Melanocyte of skin (primary cell): Measurements from ENCODE around the gene MT1F. TPM values are rescaled to one million over a fixed set of nuclear protein-coding genes. Genes with fewer than 3 reads are reported as not detected.

Source experiments
- total RNA-seq, 2 donors: library from RNA; depleted of rRNA; stranded (reverse); fragments of >200 nt; gene quantifications; 2 replicates each; pipeline ENCODE4 v1.2.3, GENCODE V29; 2012

The MT1F gene
- 1 to 10 TPM; 5.0 to 6.2 TPM for total RNA-seq

DNA sequence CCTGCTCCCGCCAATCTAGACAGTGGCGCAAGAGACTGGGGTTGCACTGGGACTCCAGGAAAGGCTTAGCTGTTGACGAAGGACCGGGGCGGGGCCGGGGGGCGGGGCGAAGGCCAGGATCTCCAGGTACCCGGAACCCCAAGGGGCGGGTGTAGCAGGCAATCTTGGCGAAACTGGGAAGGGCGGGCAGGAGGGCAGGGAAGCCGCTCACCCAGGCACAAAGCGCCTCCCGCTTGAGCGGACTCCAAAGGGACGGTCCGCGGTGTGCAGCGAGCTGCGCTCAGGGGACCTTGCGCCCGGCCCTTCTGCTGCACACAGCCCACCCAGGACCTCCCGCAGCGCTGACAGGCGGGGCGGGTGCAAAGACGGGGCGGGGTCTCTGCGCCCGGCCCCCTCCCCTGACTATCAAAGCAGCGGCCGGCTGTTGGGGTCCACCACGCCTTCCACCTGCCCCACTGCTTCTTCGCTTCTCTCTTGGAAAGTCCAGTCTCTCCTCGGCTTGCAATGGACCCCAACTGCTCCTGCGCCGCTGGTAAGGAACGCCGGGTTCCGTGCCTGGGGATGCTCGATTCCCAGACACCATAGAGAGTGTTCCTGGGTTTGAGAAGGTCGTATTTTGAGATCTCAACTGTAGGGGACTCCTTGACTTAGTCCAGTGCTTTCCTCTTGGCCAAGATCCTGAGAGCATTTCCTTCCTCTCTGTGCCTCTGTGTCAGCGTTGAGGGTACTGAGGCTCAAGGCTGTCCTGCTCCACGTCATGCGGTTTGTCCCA lies at the start of gene MT1F:
MT1F (plus strand) TSS at position 405 of the 772 bp plus-strand sequence; CDS start at position 505, 100 bp downstream.

DNA sequence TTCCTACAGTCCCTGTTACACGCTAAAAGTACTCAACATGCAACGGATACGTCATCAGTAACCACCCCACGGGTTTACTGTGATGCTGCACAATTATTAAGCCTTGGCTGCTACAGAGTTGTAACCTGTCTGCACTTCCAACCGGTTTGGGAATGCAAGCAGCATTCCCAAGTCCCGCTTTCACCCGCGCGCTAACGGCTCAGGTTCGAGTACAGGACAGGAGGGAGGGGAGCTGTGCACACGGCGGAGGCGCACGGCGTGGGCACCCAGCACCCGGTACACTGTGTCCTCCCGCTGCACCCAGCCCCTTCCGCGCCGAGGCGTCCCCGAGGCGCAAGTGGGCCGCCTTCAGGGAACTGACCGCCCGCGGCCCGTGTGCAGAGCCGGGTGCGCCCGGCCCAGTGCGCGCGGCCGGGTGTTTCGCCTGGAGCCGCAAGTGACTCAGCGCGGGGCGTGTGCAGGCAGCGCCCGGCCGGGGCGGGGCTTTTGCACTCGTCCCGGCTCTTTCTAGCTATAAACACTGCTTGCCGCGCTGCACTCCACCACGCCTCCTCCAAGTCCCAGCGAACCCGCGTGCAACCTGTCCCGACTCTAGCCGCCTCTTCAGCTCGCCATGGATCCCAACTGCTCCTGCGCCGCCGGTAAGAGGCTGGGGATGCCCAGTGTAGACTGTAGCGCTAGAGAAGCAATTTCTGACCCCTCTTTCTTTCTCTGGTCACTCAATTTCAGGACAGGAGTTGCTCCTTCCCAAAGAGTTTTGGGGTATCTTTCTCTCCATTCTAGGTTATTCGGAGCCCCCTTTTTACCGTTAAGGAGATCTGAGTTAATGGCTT lies 49.5 kb upstream of the MT1F start, which contains the start of gene MT2A:
MT2A (plus strand) TSS at position 542 of the 833 bp plus-strand sequence; CDS start at position 614, 72 bp downstream.

DNA sequence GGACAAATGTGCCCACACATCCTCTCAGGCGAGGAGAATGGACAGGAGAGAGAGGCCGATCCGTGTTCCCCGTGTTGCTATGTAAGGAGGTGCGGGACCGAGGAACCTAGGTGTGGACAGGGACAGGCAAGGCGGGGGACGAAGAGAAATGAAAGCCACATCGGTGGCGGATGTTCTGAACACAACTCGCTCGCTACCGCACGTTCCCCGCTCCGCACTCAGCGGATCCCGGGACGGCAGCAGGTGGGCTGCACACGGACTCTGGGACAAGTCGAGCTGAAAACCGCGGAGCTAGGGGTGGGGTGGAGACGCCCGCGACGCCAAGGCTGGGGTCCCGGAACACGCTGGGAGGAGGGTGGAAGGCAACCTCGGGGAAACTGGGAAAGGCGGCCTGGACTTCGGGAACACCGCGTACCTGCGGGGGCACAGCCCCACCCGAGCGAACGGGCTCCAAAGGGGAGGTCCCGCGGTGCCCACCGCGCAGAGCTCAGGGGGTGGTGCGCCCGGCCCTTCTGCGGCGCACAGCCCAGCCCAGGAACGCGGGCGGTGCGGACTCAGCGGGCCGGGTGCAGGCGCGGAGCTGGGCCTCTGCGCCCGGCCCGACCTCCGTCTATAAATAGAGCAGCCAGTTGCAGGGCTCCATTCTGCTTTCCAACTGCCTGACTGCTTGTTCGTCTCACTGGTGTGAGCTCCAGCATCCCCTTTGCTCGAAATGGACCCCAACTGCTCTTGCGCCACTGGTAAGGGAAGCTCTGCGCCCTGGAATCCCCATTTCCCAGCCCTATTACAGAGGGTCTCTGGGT lies 32.4 kb upstream of the MT1F start, which contains the start of gene MT1E:
MT1E (plus strand) TSS at position 642 of the 803 bp plus-strand sequence; CDS start at position 713, 71 bp downstream.

DNA sequence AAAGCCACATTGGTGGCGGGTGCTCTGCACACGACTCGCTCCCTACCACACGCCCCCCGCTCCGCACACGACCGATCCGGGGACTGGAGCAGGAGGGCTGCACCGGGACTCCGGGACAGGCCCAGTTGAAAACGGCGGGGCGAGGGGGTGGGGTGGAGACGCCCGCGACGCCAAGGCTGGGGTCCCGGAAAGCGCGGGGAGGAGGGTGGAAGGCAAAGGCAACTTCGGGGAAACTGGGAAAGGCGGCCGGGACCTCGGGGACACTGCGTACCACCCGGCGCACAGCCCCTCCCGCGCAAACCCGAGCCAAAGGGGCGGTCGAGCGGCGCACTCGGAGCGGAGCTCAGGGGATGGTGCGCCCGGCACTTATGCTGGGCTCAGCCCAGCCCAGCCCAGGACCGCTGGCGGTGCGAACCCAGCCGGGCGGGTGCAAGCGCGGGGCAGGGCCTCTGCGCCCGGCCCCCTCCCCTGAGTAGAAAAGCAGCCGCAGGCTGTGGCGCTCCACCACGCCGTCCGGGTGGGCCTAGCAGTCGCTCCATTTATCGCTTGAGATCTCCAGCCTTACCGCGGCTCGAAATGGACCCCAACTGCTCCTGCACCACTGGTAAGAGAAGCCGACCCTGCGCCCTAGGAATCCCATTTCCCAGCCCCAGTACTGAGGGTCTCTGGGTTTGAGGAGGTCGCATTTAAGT lies 25.5 kb upstream of the MT1F start, which contains the start of gene MT1M:
MT1M (plus strand) TSS at position 504 of the 692 bp plus-strand sequence; CDS start at position 577, 73 bp downstream.

DNA sequence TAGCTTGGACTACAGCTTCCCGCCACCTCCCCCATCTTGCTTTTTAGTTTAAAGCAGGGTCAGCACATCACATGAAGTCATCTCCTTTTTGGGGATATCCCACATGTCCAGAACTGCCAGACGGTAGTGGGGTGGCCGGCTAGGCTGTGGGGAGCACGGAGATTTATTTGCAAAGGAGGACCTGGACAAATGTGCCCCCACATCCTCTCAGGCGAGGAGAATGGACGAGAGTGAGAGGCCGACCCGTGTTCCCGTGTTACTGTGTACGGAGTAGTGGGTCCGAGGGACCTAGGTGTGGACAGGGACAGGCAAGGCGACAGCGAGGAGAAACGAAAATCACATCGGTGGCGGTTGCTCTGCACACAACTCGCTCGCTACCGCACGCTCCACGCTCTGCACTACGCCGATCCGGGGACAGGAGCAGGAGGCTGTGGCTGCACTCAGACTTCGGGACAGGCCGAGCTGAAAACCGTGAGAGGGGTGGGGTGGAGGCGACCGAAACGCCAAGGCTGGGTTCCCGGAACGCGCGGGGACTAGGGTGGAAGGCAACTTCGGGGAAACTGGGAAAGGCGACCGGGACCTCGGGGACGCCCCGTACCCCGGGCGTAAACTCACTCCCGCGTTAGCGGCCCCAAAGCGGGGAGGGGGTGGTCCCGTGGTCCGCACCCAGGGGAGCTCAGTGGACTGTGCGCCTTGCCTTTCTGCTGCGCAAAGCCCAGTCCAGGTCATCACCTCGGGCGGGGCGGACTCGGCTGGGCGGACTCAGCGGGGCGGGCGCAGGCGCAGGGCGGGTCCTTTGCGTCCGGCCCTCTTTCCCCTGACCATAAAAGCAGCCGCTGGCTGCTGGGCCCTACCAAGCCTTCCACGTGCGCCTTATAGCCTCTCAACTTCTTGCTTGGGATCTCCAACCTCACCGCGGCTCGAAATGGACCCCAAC lies 19.7 kb upstream of the MT1F start, which contains the start of gene MT1A:
MT1A (plus strand) TSS at position 853 of the 937 bp plus-strand sequence; CDS start at position 926, 73 bp downstream.

DNA sequence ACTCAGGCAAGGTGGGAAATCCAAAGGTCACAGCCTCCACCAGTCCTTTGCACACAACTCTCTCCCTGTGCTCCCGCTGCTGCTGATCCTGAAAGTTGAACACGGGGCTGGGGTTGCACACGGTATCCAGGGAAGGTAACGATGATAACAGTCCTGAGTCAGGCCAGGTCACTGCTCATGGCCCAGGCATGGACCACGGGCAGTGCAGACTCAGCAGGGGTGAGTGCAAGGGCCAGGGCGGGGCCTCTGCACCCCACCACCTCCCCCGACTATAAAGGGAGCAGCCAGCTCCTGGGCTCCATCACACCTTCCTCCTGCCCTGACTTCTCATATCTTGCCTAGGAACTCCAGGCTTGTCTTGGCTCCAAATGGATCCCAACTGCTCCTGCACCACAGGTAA lies 6.2 kb upstream of the MT1F start, which contains the start of gene MT1B:
MT1B (plus strand) TSS at position 301 of the 400 bp plus-strand sequence; CDS start at position 369, 68 bp downstream.

DNA sequence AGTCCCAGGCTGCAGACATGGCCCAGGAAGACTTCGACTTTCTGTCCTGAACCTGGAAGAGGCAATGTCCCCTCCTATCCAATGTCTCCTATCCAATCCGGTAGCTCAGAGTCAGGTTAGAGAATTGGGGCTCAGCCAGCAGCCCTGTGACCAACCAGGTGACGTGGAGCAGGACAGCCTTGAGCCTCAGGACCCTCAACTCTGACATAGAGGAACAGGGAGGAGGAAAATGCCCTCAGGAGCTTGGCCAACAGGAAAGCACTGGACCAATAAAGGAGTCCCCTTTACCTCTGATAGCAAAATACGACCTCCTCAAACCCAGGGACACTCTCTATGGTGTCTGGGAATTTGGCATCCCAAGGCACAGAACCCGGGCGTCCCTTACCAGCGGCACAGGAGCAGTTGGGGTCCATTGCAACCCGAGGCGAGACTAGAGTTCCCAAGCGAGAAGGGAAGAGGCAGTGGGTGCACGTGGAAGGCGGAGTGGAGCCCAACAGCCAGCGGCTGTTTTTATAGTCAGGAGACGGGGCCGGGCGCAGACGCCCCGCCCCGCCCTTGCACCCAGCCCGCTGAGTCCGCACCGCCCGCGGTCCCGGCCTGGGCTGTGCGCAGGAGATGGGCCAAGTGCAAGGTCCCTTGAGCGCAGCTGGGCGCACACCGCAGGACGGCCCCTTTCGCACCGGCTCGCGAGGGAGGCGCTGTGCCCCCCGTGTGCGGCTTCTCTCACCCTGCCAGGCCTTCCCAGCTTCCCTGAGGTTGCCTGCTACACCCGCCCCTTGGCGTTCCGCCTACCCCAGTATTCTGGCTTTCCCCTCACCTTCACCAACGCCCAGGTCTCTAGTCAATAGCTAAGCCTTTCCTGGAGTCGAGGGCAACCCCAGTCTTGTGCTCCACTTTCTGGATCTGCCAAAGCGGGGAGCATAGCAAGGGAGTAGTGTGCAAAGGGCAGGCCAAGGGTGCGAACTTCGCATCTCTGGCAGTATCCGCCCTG lies 10.1 kb downstream of the MT1F start, which contains the start of gene MT1G:
MT1G (minus strand) TSS at position 485 of the 991 bp plus-strand sequence; CDS start at position 413, 72 bp downstream.

DNA sequence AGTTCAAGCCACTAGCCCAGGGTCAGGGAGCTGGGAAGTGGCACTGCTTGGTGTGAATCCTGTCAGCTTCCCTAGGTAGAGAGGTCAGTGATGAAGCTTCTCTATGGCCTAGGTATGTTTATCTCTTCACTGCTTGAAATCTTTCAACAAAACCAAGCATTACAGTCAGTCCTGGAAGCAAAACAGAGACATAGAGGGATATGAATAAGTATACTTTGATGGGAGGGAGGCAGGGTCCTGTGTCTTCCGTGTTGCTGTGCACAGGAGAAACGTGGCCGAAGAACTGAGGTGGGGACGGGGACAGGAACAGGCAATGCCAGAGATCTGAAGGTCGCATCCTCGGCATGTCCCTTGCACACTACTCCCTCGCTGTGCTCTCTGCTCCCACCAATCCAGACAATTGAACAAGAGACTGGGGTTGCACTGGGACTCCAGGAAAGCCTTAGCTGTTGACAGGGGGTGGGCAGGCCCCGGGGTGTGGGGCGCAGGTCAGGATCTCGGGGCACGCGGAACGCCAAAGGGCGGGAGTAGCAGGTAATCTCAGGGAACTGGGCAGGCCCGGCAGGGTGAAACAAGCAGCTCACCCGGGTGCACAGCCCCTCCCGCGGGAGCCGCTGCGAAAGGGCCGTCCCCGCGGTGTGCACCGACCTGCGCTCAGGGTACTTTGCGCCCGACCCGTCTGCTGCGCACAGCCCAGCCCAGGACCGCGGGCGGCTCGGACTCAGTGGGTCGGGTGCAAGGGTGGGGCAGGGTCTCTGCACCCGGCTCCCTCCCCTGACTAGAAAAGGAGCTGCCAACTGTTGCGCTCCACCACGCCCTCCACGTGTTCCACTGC lies 11.5 kb downstream of the MT1F start, which contains the start of gene MT1H:
MT1H (plus strand) TSS at position 810 of the 835 bp plus-strand sequence. CDS start 71 bp downstream, outside the sequence.

DNA sequence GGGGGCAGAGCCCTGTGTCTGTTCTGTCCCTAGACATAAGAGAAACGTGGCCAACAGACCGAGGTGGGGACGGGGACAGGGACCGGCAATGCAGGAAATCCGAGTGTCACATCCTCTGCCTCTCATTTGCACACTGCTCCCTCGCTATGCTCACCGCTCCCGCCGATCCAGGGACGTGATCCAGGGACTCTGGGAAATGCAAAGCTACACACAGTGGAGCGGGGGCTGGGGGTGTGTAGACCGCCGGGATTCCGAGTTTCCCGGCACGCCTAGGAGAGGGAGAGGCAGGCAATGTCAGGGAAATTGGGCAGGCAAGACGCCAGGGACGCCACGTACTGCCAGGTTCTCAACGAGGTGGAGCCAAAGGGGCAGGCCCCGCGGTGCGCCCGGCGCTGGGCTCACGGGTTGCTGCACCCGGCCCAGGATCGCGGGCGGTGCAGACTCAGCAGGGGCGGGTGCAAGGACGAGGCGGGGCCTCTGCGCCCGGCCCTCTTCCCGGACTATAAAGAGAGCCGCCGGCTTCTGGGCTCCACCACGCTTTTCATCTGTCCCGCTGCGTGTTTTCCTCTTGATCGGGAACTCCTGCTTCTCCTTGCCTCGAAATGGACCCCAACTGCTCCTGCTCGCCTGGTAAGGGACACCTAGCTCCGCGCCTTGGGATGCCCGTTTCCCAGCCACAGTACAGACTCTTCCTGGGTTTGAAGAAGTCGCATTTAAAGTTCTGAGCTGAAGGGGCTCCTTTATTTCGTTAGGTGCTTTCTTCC lies 24.4 kb downstream of the MT1F start, which contains the start of gene MT1X:
MT1X (plus strand) TSS at position 532 of the 764 bp plus-strand sequence; CDS start at position 603, 71 bp downstream.

Other genes starting within 250 kb of the MT1F start
- gene AMFR, start 232.4 kb upstream of the MT1F start, total RNA-seq, result 100 to 1,000 TPM; 159 to 181 TPM
- gene NUDT21, start 206.6 kb upstream of the MT1F start, total RNA-seq, result 10 to 100 TPM; 43.4 to 89.9 TPM
- 10 to 100 TPM; 69.2 to 86.6 TPM for gene OGFOD1, start 206.4 kb upstream of the MT1F start, total RNA-seq
- gene BBS2, start 137.9 kb upstream of the MT1F start, total RNA-seq, result 10 to 100 TPM; 44.3 to 52.3 TPM
- not detected for gene MT4, start 92.9 kb upstream of the MT1F start, total RNA-seq
- gene MT3, start 68.4 kb upstream of the MT1F start, total RNA-seq, result not detected
- 100 to 1,000 TPM in 1 of 2 donors, 10 to 100 TPM in 1; 66.6 to 158 TPM for gene MT2A, start 49.4 kb upstream of the MT1F start, total RNA-seq
- gene MT1E, start 32.2 kb upstream of the MT1F start, total RNA-seq, result 100 to 1,000 TPM in 1 of 2 donors, 10 to 100 TPM in 1; 42.0 to 141 TPM
- gene MT1M, start 25.3 kb upstream of the MT1F start, total RNA-seq, result 1 to 10 TPM in 1 of 2 donors, under 1 TPM in 1; 0.67 to 4.1 TPM
- gene MT1A, start 19.3 kb upstream of the MT1F start, total RNA-seq, result 1 to 10 TPM; 2.8 to 5.7 TPM
- gene MT1B, start 6.1 kb upstream of the MT1F start, total RNA-seq, result not detected
- 1 to 10 TPM; 1.4 to 4.3 TPM for gene MT1G, start 10.1 kb downstream of the MT1F start, total RNA-seq
- gene MT1H, start 11.9 kb downstream of the MT1F start, total RNA-seq, result not detected
- 100 to 1,000 TPM; 131 to 136 TPM for gene MT1X, start 24.5 kb downstream of the MT1F start, total RNA-seq
- 100 to 1,000 TPM; 122 to 149 TPM for gene NUP93, start 72.2 kb downstream of the MT1F start, total RNA-seq
- gene SLC12A3, start 207.2 kb downstream of the MT1F start, total RNA-seq, result not detected